HepG2 (cell line): Measurements from ENCODE around the gene C18orf63. TPM values are rescaled to one million over a fixed set of nuclear protein-coding genes. Genes with fewer than 3 reads are reported as not detected.

Source experiments
- ATAC-seq: fragments of 200-7000 bp; cut with Tn5 transposase; 3 replicates; pipeline ENCODE4 v1.9.1; 2020; ENCODE audit warnings: mild to moderate bottlenecking, moderate library complexity
- BruUV-seq: library from RNA; stranded (reverse); fragments of 400-500 nt; replicated peaks from 2 replicates; lab custom pipeline; 2021; lab: Mats Ljungman, UMichigan
- CTCF ChIA-PET: fragments of 300-600 bp; formaldehyde crosslinking; extraction: SDS; loops from one replicate; lab custom pipeline; 2021; ENCODE audit warnings: low total read pairs, inconsistent platforms, low intra/inter-chr PET ratio; lab: Yijun Ruan, JAX
- POLR2A ChIA-PET: fragments of 350-600 bp; sonication (Branson Sonifier 250); formaldehyde crosslinking; loops from one replicate; lab custom pipeline; 2020; ENCODE audit warnings: antibody characterized with exemption, inconsistent platforms; lab: Yijun Ruan, JAX
- DNase-seq: peaks from one replicate; pipeline ENCODE4 v3.0.0-alpha.2; 2015; ENCODE audit warnings: low spot score
- FAIRE-seq: peaks from 3 replicates; lab custom pipeline; 2011; peaks lifted over from hg19 to GRCh38; lab: Jason Lieb, UNC
- H2AFZ ChIP-seq: one replicate; pipeline ENCODE4 v1.6.1; 2011; ENCODE audit warnings: low read length, inconsistent platforms
- H3K27ac ChIP-seq: fragments of 300-600 bp; 3 replicates; pipeline ENCODE4 v1.8.0; 2011; ENCODE audit warnings: mixed run types, mild to moderate bottlenecking, mixed read lengths, low read length, inconsistent platforms; ENCODE audit not compliant: insufficient read depth; ENCODE audit errors: extremely low read length
- H3K27me3 ChIP-seq, 2 experiments: fragments of 200-600 bp in 1 of 2; 2 replicates in 1 of 2; 3 replicates in 1 of 2; pipeline versions ENCODE4 v1.6.0 to v1.8.0; 2011; ENCODE audit warnings: low read length in 2 of 2, mild to moderate bottlenecking in 2 of 2, moderate library complexity in 2 of 2, inconsistent platforms in 1 of 2; ENCODE audit not compliant: insufficient read depth in 2 of 2, control insufficient read depth in 1 of 2
- H3K36me3 ChIP-seq, 2 experiments: fragments of 200-600 bp in 1 of 2; replicated peaks in 1 of 2; 2 replicates in 1 of 2; 3 replicates in 1 of 2; pipeline versions ENCODE4 v1.5.1 to v1.8.0; 2011; ENCODE audit warnings: low read length in 2 of 2, inconsistent platforms in 1 of 2; ENCODE audit not compliant: insufficient read depth in 2 of 2, control insufficient read depth in 1 of 2
- H3K4me1 ChIP-seq: 2 replicates; pipeline ENCODE4 v1.5.1; 2012; ENCODE audit warnings: low read length, inconsistent platforms; ENCODE audit not compliant: insufficient read depth
- H3K4me2 ChIP-seq: 2 replicates; pipeline ENCODE4 v1.6.0; 2011; ENCODE audit warnings: low read depth, low read length, inconsistent platforms
- H3K4me3 ChIP-seq, 3 experiments: fragments of 200-600 bp in 1 of 3; sonication (generic), shearing (Covaris generic) in 1 of 3; replicated peaks in 1 of 3; 2 replicates each; pipeline ENCODE4 v1.5.1; 2011 to 2016; ENCODE audit warnings: low read length in 3 of 3, inconsistent platforms in 2 of 3, low read depth in 2 of 3, mild to moderate bottlenecking in 2 of 3, control low read depth in 1 of 3, mixed read lengths in 1 of 3; ENCODE audit not compliant: insufficient read depth in 1 of 3
- H3K79me2 ChIP-seq: one replicate; pipeline ENCODE4 v1.6.1; 2011; ENCODE audit warnings: low read length, inconsistent platforms; ENCODE audit not compliant: insufficient read depth
- H3K9ac ChIP-seq: 2 replicates; pipeline ENCODE4 v1.6.0; 2011; ENCODE audit warnings: mild to moderate bottlenecking, low read depth, low read length, inconsistent platforms; ENCODE audit not compliant: insufficient read depth
- H3K9me3 ChIP-seq: 2 replicates; pipeline ENCODE4 v1.5.1; 2012; ENCODE audit warnings: mild to moderate bottlenecking, low read length
- H4K20me1 ChIP-seq: 2 replicates; pipeline ENCODE4 v1.6.0; 2011; ENCODE audit warnings: inconsistent platforms, mild to moderate bottlenecking, low read length, moderate library complexity; ENCODE audit not compliant: insufficient read depth
- CCAR2 ChIP-seq: fragments of 200-400 bp; formaldehyde crosslinking; optimal IDR thresholded peaks from 2 replicates; pipeline ENCODE3; 2018; ENCODE audit warnings: low read depth, mild to moderate bottlenecking, low read length, moderate library complexity
- HMG20A ChIP-seq: IDR thresholded peaks from 2 replicates; pipeline ENCODE4 v1.6.1; 2016; ENCODE audit warnings: borderline replicate concordance
- JDP2 ChIP-seq: sonication (generic); formaldehyde crosslinking; IDR thresholded peaks from 2 replicates; pipeline ENCODE4 v1.8.1; 2022; ENCODE audit warnings: missing genetic modification reagents, borderline replicate concordance
- MIER2 ChIP-seq: IDR thresholded peaks from 2 replicates; pipeline ENCODE4 v1.6.1; 2016; ENCODE audit warnings: missing biosample characterization, missing genetic modification reagents
- MZF1 ChIP-seq: sonication (generic); formaldehyde crosslinking; IDR thresholded peaks from 2 replicates; pipeline ENCODE4 v1.8.1; 2023; ENCODE audit warnings: mild to moderate bottlenecking, missing genetic modification reagents, borderline replicate concordance
- PATZ1 ChIP-seq: sonication (generic); formaldehyde crosslinking; IDR thresholded peaks from 2 replicates; pipeline ENCODE4 v1.4.0; 2020; ENCODE audit warnings: missing genetic modification reagents
- SMARCC2 ChIP-seq: fragments of 450-650 bp; IDR thresholded peaks from 2 replicates; pipeline ENCODE4 v1.6.1; 2017; ENCODE audit warnings: antibody characterized with exemption, mild to moderate bottlenecking
- SMYD3 ChIP-seq: sonication (generic); formaldehyde crosslinking; IDR thresholded peaks from 2 replicates; pipeline ENCODE4 v1.8.1; 2023; ENCODE audit warnings: mild to moderate bottlenecking, missing genetic modification reagents
- TRIM24 ChIP-seq: sonication (generic); formaldehyde crosslinking; IDR thresholded peaks from 2 replicates; pipeline ENCODE4 v1.8.0; 2022; ENCODE audit warnings: mild to moderate bottlenecking, missing genetic modification reagents
- ZFP90 ChIP-seq: sonication (generic); formaldehyde crosslinking; IDR thresholded peaks from 2 replicates; pipeline ENCODE4 v1.8.0; 2022; ENCODE audit warnings: missing genetic modification reagents, mild to moderate bottlenecking, inconsistent platforms, borderline replicate concordance
- ZHX1 ChIP-seq: sonication (generic); formaldehyde crosslinking; IDR thresholded peaks from 2 replicates; pipeline ENCODE4 v1.8.1; 2022; ENCODE audit warnings: low read depth, mild to moderate bottlenecking, missing genetic modification reagents
- ZNF44 ChIP-seq: sonication (generic); formaldehyde crosslinking; IDR thresholded peaks from 2 replicates; pipeline ENCODE4 v1.5.1; 2020; ENCODE audit warnings: mild to moderate bottlenecking, missing genetic modification reagents
- ZNF441 ChIP-seq: sonication (generic); formaldehyde crosslinking; IDR thresholded peaks from 2 replicates; pipeline ENCODE4 v1.7.0; 2021; ENCODE audit warnings: missing genetic modification reagents, borderline replicate concordance
- WGBS: methylation state at CpG from one replicate; pipeline ENCODE4 v1.1.6; 2017; ENCODE audit warnings: low lambda C conversion rate; 5-methylcytosine and 5-hydroxymethylcytosine counted together
- in situ Hi-C: cut with HindIII; loops from 2 replicates; pipeline ENCODE4 v1.10.0; 2017; ENCODE audit warnings: low pct_unique_long_range_greater_than_20kb; ENCODE audit not compliant: extremely low pct_ligation_motif_present
- intact Hi-C: fragments of 100-400 bp; cut with micrococcal nuclease; formaldehyde crosslinking; loops from one replicate; pipeline ENCODE4 v1.10.0; 2022; ENCODE audit not compliant: unreplicated experiment
- polyA plus RNA-seq, 8 experiments: library from polyadenylated mRNA; depleted of rRNA in 3 of 8; stranded (reverse) in 7 of 8; unstranded in 1 of 8; fragments of >200 nt; fragmentation: Illumina TruSeq in 4 of 8; extraction: Trizol in 4 of 8; gene quantifications; 2 replicates each; pipeline versions ENCODE4 v1.2.1 to v1.2.3, GENCODE V29; 2011 to 2016; ENCODE audit warnings: low read depth in 4 of 8, missing spikeins in 1 of 8, mixed read lengths in 1 of 8; ENCODE audit not compliant: insufficient read depth in 1 of 8
- total RNA-seq, 5 experiments: library from RNA; depleted of rRNA; stranded (reverse); fragments of >200 nt; fragmentation: Illumina TruSeq; extraction: Trizol; gene quantifications; 2 replicates each; pipeline ENCODE4 v1.2.3, GENCODE V29; 2016; ENCODE audit warnings: low read depth in 1 of 5

The C18orf63 gene
- total and polyA plus RNA-seq, 2 of the 13 experiments (the other 11 are each of a cell fraction or from before 2014, with no cell fraction given) = 0.01 TPM; not detected in 1

GRCh38 chr18:74273394-74273793, 42.2 kb upstream of the C18orf63 start:
- peaks cover 0 to 8% of the 10 kb centered on the region in 2 experiments; a peak in 2 of 5 replicates for H3K36me3 ChIP-seq
- no peak overlapping the region for H3K4me3 ChIP-seq
- in situ Hi-C loops = no loop called here
- H3K9me3 ChIP-seq = no peaks in the 10 kb centered on the region
- WGBS = 97% methylated on average over 3 of the region's 3 CpGs
- POLR2A ChIA-PET = no interaction called here
- H3K27ac ChIP-seq = no peak overlapping the region
- intact Hi-C loops = no loop called here
- DNase-seq (no peak), ATAC-seq (no peak), FAIRE-seq (no peak)
- CTCF ChIA-PET = no interaction called here
- no peaks in the 10 kb centered on the region for H3K27me3 ChIP-seq
- H3K4me1 ChIP-seq = peaks cover 68% of the 10 kb centered on the region
- no TSS peak for BruUV-seq
- H3K4me2 ChIP-seq = no peak overlapping the region
- no peak for TF ChIP-seq TRIM24 (CRISPR knock-in tag)
- no peak for TF ChIP-seq ZNF44
- no peak for TF ChIP-seq ZFP90 (CRISPR knock-in tag)
- peaks cover 5% of the 10 kb centered on the region; the same call in 1 of the 2 replicates for H4K20me1 ChIP-seq
- H2AFZ ChIP-seq = no peak overlapping the region
- H3K9ac ChIP-seq = no peak overlapping the region
- H3K79me2 ChIP-seq = peaks cover 98% of the 10 kb centered on the region

- Histone ChIP-seq H3K4me3 (no peak overlapping the region), H3K9me3 (no peaks in the 10 kb centered on the region), H4K20me1 (peaks cover 5% of the 10 kb centered on the region; the same call in 1 of the 2 replicates), H3K4me1 (peaks cover 65% of the 10 kb centered on the region), H3K27ac (no peak overlapping the region), H3K79me2 (peaks cover 97% of the 10 kb centered on the region), H3K9ac (no peak overlapping the region), H3K27me3 (no peaks in the 10 kb centered on the region), H2AFZ (no peak overlapping the region), H3K36me3 (peaks cover 0 to 8% of the 10 kb centered on the region in 2 experiments; a peak in 2 of 5 replicates), H3K4me2 (no peak overlapping the region)
- FAIRE-seq = no peak
- DNase-seq = no peak
- in situ Hi-C loops = loop anchor here (25.0 kb wide), 1 partner anchor 938 kb away; the partner anchor contains the start of genes PTGR3 and TSHZ1
- no TSS peak for BruUV-seq
- intact Hi-C loops = no loop called here
- ATAC-seq = no peak
- ChIA-PET CTCF (no interaction called here), POLR2A (no interaction called here)
- 85% methylated on average over 4 of the region's 4 CpGs for WGBS
- TF ChIP-seq HMG20A (CRISPR knock-in tag) = no peak
- TF ChIP-seq PATZ1 = no peak
- TF ChIP-seq ZNF441 (CRISPR knock-in tag) = no peak
- TF ChIP-seq JDP2 (CRISPR knock-in tag) = no peak
- no peak for TF ChIP-seq CCAR2
- no peak for TF ChIP-seq ZHX1
- no peak for TF ChIP-seq SMYD3 (CRISPR knock-in tag)
- TF ChIP-seq MIER2 (CRISPR knock-in tag) = no peak
- TF ChIP-seq SMARCC2 = no peak
- no peak for TF ChIP-seq MZF1 (CRISPR knock-in tag)
Measured at GRCh38 chr18:74274700-74275099, 40.9 kb upstream of the C18orf63 start.
